Fibroblast of lung (primary cell): ENCODE results near the gene CSTF3. TPM values are rescaled to one million over a fixed set of nuclear protein-coding genes. Genes with fewer than 3 reads are reported as not detected.

Experiments used
- DNase-seq, 2 donors: peaks; one replicate each; pipeline versions ENCODE4 v3.0.0 to v3.0.0-alpha.2; 2010; ENCODE audit warnings: low read depth in 2 of 2
- H2AFZ ChIP-seq: 2 replicates; pipeline ENCODE4 v1.5.1; 2012; ENCODE audit warnings: low read length, control low read depth, inconsistent platforms
- H3K27ac ChIP-seq: 2 replicates; pipeline ENCODE4 v1.5.1; 2011; ENCODE audit warnings: low read length, control low read depth; ENCODE audit not compliant: insufficient read depth
- H3K27me3 ChIP-seq: 2 replicates; pipeline ENCODE4 v1.5.1; 2011; ENCODE audit warnings: mild to moderate bottlenecking, low read length; ENCODE audit not compliant: control insufficient read depth, insufficient read depth
- H3K36me3 ChIP-seq: 2 replicates; pipeline ENCODE4 v1.5.1; 2011; ENCODE audit warnings: low read length; ENCODE audit not compliant: control insufficient read depth, insufficient read depth
- H3K4me1 ChIP-seq: 2 replicates; pipeline ENCODE4 v1.5.1; 2011; ENCODE audit warnings: low read length; ENCODE audit not compliant: control insufficient read depth, insufficient read depth; ENCODE audit errors: extremely low read depth
- H3K4me2 ChIP-seq: 2 replicates; pipeline ENCODE4 v1.5.1; 2011; ENCODE audit warnings: low read length, control low read depth; ENCODE audit not compliant: insufficient read depth; ENCODE audit errors: extremely low read depth
- H3K4me3 ChIP-seq, 4 experiments: fragments of 200-600 bp in 1 of 4; sonication (generic) in 1 of 4; replicated peaks in 1 of 4; 2 replicates each; pipeline ENCODE4 v1.5.1; 2011 to 2016; ENCODE audit warnings: low read length in 4 of 4, low read depth in 3 of 4, mild to moderate bottlenecking in 3 of 4, control low read depth in 2 of 4, inconsistent platforms in 1 of 4, mixed read lengths in 1 of 4; ENCODE audit not compliant: insufficient read depth in 1 of 4; ENCODE audit errors: control extremely low read depth in 1 of 4
- H3K79me2 ChIP-seq: 2 replicates; pipeline ENCODE4 v1.5.1; 2012; ENCODE audit warnings: mild to moderate bottlenecking, low read length, inconsistent platforms; ENCODE audit not compliant: control insufficient read depth, insufficient read depth
- H3K9ac ChIP-seq: 2 replicates; pipeline ENCODE4 v1.5.1; 2011; ENCODE audit warnings: mild to moderate bottlenecking, low read length, control low read depth; ENCODE audit not compliant: insufficient read depth
- H3K9me3 ChIP-seq: 2 replicates; pipeline ENCODE4 v1.5.1; 2012; ENCODE audit warnings: low read depth, low read length; ENCODE audit not compliant: control insufficient read depth, insufficient read depth
- H4K20me1 ChIP-seq: 2 replicates; pipeline ENCODE4 v1.5.1; 2011; ENCODE audit warnings: low read length; ENCODE audit not compliant: control insufficient read depth, insufficient read depth; ENCODE audit errors: extremely low read depth
- CTCF ChIP-seq, 2 donors: IDR thresholded peaks in 1 of 2; conservative IDR thresholded peaks in 1 of 2; 1 replicate in 1 of 2; 2 replicates in 1 of 2; pipeline ENCODE4 v1.5.1; 2011 to 2012; ENCODE audit warnings: low read length in 2 of 2, control low read depth in 1 of 2, inconsistent platforms in 1 of 2, low read depth in 1 of 2, mild to moderate bottlenecking in 1 of 2
- EZH2 ChIP-seq: IDR thresholded peaks from 2 replicates; pipeline ENCODE4 v1.5.1; 2012; ENCODE audit warnings: low read length, control low read depth, mild to moderate bottlenecking; ENCODE audit errors: missing control alignments
- polyA plus RNA-seq, 2 donors: library from polyadenylated mRNA; depleted of rRNA in 1 of 2; stranded (reverse) in 1 of 2; unstranded in 1 of 2; fragments of >200 nt; gene quantifications; 2 replicates each; pipeline ENCODE4 v1.2.1, GENCODE V29; 2011 to 2012; ENCODE audit warnings: missing spikeins in 1 of 2
- total RNA-seq: library from RNA; depleted of rRNA; stranded (reverse); fragments of >200 nt; gene quantifications from 2 replicates; pipeline ENCODE4 v1.2.1, GENCODE V29; 2014

Gene CSTF3
- total and polyA plus RNA-seq, 2 donors (not counting 1 experiment from before 2014, with no cell fraction given) = 26.3 to 27.4 TPM

- TF ChIP-seq CTCF (conservative IDR thresholded peaks at IDR 0.05 in 1 of 2, IDR thresholded peaks at IDR 0.05 in 1 of 2; ENCODE audit: low read depth in 1 of 2, low read length in 2 of 2) (no peak), EZH2 (no peak)
- no peak overlapping the region for H3K9ac ChIP-seq
- H2AFZ ChIP-seq = no peak overlapping the region
- H3K4me2 ChIP-seq = no peak overlapping the region
- H3K36me3 ChIP-seq = no peaks in the 10 kb centered on the region
- no peak overlapping the region for H3K4me3 ChIP-seq
- H3K9me3 ChIP-seq = no peaks in the 10 kb centered on the region
- peaks cover 13% of the 10 kb centered on the region for H3K4me1 ChIP-seq
- no peak overlapping the region for H3K27ac ChIP-seq
- no peaks in the 10 kb centered on the region for H3K27me3 ChIP-seq
- DNase-seq = no peak
- H4K20me1 ChIP-seq = no peaks in the 10 kb centered on the region
- H3K79me2 ChIP-seq = no peaks in the 10 kb centered on the region
Observed at GRCh38 chr11:33134276-33134675, 27.0 kb downstream of the CSTF3 start.

- H4K20me1 ChIP-seq = no peaks in the 10 kb centered on the region
- no peak for DNase-seq
- H3K36me3 ChIP-seq = no peaks in the 10 kb centered on the region
- H3K27ac ChIP-seq = no peak overlapping the region
- no peak overlapping the region for H3K4me3 ChIP-seq
- no peak overlapping the region for H3K9ac ChIP-seq
- H3K9me3 ChIP-seq = no peaks in the 10 kb centered on the region
- no peaks in the 10 kb centered on the region for H3K27me3 ChIP-seq
- peaks cover 13% of the 10 kb centered on the region for H3K4me1 ChIP-seq
- TF ChIP-seq EZH2 (no peak), CTCF (conservative IDR thresholded peaks at IDR 0.05 in 1 of 2, IDR thresholded peaks at IDR 0.05 in 1 of 2; ENCODE audit: low read depth in 1 of 2, low read length in 2 of 2) (no peak)
- H3K79me2 ChIP-seq = no peaks in the 10 kb centered on the region
- no peak overlapping the region for H2AFZ ChIP-seq
- no peak overlapping the region for H3K4me2 ChIP-seq
Observed at GRCh38 chr11:33133761-33134160, 27.5 kb downstream of the CSTF3 start.

- no peak for TF ChIP-seq CTCF (conservative IDR thresholded peaks at IDR 0.05 in 1 of 2, IDR thresholded peaks at IDR 0.05 in 1 of 2; ENCODE audit: low read depth in 1 of 2, low read length in 2 of 2)
- no peak for TF ChIP-seq EZH2
- Histone ChIP-seq H3K27ac (no peak overlapping the region), H3K79me2 (no peaks in the 10 kb centered on the region), H2AFZ (no peak overlapping the region), H3K36me3 (no peaks in the 10 kb centered on the region), H3K27me3 (no peaks in the 10 kb centered on the region), H3K4me1 (peaks cover 13% of the 10 kb centered on the region), H4K20me1 (no peaks in the 10 kb centered on the region), H3K9me3 (no peaks in the 10 kb centered on the region), H3K4me3 (no peak overlapping the region), H3K9ac (no peak overlapping the region), H3K4me2 (no peak overlapping the region)
- no peak for DNase-seq
Observed at GRCh38 chr11:33132510-33132909, 28.8 kb downstream of the CSTF3 start.
